NCI-H2196 treated with DMSO at 0.1 percent for 48 hours (cell line): Measurements from ENCODE around the gene LYPD4.

ENCODE experiments used
- DNase-seq: peaks from one replicate; lab custom pipeline; 2025; ENCODE audit not compliant: unreplicated experiment; lab: John Stamatoyannopoulos, UW

LYPD4 gene, protein sequence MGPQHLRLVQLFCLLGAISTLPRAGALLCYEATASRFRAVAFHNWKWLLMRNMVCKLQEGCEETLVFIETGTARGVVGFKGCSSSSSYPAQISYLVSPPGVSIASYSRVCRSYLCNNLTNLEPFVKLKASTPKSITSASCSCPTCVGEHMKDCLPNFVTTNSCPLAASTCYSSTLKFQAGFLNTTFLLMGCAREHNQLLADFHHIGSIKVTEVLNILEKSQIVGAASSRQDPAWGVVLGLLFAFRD

DNA sequence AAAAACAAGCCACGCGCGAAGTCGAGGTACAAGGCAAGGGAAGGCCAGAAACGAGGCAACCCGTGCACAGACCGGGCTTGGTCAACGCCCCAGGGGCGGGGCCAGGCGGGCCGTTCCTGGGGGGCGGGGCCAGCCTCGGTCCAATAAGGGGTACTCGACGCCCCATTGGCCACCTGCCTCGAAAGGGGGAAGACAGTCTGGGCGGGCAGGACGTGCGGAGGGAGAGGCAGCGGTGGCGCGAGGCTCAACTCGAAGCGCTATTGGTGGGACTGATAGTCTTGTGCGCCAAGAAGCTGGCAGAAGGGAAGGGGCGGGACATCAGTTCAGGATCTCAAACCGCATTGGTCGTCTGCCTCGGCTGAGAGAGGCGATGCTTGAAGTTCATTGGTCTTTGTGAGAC, at the start of gene LYPD4:
TSS of gene LYPD4 (minus strand) at position 83 of the 400 bp plus-strand sequence. CDS start 5,398 bp downstream, outside the sequence.
- DNase-seq, result no peak

DNA sequence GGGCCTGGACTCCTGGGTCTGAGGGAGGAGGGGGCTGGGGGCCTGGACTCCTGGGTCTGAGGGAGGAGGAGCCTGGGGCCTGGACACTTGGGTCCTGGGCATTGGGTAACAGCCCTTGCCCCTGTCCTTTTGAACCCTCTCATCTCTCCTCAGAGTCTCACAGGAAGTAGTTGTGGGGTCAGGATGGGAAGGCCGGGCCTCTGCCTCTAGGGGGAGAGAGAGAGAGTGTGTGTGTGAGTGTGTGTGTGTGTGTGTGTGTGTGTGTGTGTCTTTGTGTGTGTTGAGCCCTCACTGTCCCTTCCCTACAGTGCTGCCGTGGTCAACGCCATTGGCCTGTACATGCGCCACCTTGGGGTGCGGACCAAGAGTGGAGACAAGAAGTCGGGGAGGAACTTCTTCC, 49.4 kb upstream of the LYPD4 start:
- DNase-seq, result no peak

DNA sequence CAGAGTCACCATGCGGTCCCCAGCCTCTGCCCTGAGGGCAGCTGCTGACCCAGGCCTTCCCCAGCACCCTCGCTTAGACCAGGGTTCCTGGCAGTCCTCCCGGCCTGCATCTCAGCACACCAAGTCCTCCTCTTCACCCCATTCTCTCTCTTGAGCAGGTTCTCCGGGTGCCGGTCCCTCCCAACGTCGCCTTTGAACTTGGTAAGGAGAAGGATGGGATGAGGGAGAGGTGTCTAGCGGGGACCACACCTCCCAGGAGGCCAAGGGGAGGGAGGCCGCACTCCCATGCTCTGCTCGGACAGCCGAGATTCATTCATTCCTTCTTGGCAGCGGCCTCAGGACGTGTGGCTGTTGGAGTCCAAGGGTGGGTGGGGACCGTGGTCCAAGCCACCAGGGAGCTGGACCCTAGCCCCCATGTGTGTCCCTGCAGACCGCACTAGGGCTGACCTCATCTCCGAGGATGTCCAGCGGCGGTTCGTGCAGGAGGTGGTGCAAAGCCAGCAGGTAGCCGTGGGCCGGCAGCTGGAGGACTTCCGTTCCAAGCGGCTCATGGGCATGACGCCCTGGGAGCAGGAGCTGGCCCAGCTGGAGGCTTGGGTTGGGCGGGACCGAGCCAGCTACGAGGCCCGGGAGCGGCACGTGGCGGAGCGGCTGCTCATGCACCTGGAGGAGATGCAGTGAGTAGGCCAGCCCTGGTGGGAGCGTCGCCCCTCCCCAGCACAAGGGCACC, 47.9 kb upstream of the LYPD4 start:
- DNase-seq, result no peak

DNA sequence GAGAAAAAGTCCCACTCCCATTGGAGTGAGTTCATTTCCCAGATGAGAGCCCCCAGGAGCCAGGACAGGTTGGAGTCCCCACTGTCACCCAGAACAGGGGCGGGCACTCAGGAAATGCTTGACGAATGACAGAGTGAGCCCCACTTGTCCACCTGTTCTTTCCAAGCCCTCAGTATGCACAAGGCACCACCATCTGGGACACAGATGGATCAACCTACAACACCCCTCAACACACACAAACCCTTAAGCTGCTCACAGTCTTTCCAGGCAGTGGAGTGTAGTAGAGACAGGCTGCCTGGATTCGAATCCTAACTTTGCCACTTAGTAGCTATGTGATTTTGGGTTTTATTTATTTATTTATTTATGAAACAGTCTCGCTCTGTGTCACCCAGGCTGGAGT, 46.5 kb upstream of the LYPD4 start:
- no peak for DNase-seq

DNA sequence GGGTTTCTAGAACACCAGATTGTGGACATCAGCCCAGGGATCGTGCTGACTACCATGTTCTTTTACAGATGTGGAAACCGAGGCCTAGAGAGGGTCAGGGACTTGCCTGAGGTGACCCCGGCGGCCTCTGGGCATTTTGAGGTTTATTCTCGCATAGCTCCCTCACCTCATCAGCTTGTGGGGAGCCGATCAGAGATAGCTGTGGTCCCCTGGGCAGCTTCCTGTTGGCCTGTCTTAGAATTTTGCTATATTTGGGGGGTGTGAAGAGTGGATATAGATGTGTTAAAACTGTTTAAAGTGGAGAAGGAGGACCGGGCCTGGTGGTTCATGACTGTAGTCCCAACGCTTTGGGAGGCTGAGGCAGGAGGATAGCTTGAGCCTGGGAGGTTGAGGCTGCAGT, 45.4 kb upstream of the LYPD4 start:
- DNase-seq, result no peak

DNA sequence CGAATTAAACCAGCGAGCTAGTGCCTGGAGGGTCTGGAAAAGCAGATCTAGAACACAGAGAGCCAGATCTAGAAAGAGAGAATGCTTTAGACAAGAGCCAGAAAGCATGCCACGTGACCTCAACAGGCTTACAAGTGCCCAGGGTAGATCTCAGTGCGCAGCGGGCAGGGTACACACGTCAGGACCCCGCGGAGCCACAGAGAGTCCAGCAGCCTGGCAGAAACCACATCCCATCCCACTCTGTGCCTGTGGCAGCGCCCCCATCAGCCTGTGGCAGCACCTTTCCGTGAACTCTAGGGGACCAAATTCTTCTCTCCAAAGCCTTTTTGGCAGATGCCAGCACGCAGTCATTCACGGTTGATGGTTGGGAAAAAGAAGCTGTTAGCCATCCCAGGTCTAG, 44.4 kb upstream of the LYPD4 start:
- no peak for DNase-seq

DNA sequence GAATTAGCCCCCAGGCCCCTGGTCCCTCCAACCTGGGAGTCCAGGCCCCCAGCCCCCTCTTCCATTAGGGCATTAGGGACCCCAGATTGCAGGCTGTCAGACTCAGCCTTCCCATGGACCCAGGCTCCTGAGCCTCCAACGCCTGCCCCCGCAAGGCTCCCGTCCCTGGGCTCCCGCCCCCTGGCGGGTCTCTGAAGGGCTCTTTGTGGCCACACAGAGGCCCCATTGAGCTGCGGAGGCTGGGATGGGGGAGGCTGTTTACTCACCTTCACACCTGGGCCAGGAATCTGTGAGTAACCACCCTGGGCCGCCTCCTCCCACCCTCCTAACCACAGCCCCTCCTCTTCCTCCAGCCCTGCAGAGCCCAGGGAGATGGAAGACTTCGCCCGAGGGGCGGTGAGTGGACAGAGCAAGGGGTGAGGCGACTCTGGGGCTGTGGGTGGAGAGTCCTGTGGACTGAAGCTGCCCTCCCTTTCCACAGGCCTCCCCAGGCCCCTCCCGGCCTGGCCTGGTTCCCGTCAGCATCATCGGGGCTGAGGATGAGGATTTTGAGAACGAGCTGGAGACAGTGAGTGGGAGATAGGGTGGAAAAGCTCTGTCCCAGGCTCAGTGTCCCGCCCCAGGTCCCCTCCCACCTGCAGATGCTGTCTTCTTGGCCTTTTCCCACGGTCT, 43.4 kb upstream of the LYPD4 start:
- DNase-seq, result peak; percentile 74

DNA sequence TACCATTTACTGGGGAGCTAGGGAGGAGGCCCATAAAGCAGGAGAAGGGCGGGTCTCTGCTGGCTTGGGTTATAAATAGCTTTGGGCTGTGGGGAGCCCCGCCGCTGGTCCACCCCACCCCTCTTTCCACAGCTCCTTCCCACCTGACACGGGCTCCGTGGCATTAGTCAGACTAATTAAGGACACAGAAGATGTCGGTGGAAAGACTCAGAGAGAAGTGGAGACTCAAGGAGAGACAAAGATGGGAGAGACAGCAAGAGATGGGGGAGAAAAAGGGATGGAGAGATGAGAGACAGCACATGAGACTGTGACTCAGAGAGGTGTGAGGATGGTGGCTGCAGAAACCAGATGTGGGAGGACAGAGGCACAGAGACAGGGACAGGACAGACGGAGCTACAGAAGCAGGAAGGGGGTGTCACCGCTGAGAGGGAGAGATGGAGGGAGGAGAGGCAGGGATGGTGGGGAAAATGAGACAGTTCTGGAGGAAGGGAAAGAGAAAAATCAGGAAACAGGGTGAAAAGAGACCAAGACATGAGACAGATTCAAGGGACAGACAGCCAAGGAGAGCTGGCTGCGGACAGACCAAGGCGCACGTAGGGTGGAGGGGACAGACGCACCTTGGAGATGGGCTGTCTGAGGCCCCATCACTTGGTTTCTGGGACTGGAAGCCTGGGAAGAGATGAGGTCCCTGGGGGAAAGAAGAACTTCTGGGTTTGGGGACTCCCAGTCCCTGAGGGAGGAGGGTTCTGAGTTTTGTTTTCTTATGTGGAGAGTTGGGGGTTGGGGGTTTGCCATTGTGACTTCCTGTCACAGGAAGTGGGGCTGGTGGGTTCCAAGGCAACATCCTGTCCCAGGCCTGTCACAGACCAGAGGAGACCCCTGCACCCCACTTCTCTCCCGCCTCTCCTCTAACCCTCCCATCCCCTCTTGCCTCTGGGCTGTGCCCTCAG, 42.6 kb upstream of the LYPD4 start:
- DNase-seq, result no peak

DNA sequence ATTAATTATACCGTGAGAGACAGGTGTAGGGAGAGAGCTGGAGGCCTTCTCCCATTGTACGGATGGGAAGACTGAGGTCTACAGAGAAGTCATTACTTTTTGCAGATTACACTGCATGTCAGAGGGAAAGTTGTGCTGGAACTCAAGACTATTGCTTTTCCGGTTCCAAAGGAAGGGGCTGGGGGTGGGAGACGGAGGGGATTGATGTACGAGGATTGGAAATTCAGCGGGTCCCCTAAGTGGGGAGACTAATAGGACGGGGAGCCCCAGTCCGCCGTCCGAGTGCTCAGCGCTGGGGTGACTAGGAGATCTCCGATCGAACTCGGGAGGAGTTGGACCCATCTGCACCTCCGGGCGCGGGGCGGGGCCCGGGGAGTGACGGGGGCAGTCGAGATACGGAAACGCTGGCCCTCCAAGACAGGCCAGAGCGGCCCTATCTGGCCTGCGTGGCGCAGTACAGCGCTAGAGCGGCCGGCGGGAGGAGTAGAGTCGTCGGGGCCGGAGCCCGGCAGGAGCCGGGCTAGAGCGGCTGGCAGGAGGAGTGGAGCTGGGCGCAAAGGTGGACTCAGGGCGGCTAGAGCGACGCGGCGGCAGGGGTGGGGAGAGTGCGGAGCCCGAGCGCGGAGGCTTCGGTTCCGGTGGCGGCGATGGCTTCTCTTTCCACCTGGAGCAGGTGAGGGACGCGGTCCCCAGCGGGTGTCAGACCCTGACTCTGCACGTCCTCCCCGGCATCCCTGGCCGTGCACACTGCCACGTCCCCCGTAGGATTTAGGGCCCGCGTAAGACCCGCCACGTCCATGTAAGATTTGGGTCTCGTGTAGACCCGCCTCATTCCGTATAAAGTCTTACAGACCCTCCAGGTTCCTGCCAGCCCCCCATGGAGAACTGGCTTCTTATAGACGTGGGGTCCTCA, 39.6 kb upstream of the LYPD4 start:
- DNase-seq, result peak; percentile 96

DNA sequence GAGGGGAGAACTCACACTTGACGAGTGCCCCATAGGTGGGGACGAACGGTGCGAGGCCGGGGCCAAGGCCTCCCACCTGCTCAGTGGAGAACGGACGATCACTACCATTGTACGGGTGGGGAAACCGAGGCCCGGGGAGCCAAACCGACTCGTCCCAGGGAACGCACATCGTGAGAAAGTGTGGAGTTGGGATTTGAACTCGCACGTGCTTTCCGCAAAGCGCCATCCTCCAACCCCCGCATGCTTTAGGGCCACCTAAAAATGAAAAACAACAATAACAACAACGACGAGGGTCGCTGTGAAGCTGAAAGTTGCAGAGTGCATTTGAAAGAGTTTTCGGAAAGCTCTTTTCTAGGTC, 39.0 kb upstream of the LYPD4 start:
- no peak for DNase-seq

DNA sequence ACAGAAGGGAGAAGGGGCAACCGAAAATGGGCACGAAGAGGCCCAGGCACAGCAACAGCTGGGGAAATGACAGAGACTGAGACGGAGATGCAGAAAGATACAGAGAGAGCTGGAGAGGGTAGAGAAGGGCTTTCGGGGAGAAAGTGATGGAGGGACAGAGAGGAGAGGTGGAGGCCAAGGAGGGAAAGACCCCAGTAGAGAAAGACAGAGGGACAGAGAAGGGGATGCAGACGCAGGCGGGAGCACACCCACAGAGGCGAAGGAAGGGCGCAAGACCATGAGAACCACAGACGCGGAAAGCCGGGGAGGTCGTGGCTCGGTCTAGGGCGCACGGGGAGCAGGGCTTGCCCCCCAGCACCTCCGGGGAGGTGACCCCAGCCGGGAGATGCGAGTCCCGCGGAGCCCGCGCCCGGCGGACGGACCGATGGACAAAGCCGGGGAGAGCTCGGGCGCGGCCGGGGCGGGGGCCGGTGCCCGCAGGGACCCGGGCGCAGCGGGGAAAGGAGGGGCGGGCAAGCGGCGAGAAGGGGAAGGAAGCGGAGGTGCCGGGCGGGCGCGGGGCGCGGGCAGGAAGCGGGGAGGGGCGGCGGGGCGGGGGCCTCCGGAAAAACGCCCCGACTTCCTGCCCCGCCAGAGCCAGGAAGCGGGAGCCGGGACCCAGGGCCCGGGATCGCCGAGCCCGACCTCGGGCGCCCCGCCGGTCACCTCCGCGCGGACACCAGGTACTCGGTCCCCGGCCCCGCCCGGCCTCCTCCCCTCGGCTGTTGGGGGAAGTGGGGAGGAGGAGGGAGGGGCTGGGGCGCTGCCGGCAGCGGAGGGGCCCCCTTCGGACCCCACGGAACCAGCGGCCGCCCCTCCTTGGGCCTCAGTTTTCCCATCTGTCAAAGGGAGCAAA, 38.3 kb upstream of the LYPD4 start, which contains the start of gene ARHGEF1:
TSS of gene ARHGEF1 (plus strand) at position 617 of the 895 bp plus-strand sequence. CDS start 4,899 bp downstream, outside the sequence.
- DNase-seq, result no peak

DNA sequence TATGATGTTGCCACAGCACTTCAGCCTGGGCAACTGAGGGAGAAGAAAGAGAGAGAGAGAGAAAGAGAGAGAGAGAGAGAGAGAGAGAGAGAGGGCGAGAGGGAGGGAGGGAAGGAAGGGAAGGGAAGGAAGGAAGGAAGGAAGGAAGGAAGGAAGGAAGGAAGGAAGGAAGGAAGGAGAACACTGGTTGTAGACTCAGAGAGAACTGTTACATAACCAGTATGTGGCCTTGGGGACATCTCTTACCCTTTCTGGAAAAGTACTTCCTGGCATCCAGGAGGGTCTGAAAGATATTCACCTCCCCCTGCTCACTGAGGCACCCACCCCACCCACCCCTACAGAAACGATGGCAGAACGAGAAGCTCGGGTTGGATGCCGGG, 35.8 kb upstream of the LYPD4 start:
- no peak for DNase-seq

DNA sequence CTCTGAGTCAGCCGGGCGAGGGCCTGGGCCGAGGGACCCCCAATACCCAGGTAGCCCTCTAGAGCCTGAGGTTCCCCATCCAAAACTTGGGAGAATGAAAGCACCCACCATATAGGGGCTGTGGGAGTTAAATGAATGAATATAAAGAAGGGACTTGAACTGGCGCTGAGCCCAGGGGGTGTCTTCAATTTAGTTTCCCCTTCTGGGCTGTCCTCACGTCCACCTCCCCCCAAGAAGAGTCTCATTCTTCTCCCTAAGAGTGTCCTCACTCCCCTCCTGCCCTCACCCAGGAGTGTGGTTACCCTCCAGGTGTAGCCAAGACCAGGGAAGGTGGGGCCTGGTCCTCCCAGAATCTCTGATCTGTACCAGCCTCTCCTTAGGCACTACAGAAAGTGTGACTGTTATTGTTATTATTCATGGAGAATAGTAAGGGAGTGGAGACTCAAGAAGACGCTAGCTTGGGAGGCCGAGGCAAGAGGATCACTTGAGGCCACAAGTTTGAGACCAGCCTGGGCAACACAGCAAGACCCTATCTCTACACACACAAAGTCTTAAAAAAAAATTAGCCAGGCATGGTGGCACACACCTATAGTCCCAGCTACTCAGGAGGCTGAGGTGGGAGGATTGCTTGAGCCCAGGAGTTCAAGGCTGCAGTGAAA, 35.3 kb upstream of the LYPD4 start:
- DNase-seq, result no peak

DNA sequence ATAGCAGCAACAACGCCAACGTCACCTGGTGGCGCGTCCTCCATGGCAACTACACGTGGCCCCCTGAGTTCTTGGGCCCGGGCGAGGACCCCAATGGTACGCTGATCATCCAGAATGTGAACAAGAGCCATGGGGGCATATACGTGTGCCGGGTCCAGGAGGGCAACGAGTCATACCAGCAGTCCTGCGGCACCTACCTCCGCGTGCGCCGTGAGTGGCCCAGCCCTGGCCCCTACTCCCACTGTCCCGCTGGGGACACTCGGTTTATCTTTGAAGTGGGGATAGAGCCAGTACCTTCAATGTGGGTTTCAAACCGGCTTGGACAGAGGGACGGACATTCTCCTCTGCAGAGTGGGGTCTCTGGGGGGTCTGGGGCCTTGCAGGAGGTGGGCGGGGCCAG, 34.6 kb upstream of the LYPD4 start:
- no peak for DNase-seq

DNA sequence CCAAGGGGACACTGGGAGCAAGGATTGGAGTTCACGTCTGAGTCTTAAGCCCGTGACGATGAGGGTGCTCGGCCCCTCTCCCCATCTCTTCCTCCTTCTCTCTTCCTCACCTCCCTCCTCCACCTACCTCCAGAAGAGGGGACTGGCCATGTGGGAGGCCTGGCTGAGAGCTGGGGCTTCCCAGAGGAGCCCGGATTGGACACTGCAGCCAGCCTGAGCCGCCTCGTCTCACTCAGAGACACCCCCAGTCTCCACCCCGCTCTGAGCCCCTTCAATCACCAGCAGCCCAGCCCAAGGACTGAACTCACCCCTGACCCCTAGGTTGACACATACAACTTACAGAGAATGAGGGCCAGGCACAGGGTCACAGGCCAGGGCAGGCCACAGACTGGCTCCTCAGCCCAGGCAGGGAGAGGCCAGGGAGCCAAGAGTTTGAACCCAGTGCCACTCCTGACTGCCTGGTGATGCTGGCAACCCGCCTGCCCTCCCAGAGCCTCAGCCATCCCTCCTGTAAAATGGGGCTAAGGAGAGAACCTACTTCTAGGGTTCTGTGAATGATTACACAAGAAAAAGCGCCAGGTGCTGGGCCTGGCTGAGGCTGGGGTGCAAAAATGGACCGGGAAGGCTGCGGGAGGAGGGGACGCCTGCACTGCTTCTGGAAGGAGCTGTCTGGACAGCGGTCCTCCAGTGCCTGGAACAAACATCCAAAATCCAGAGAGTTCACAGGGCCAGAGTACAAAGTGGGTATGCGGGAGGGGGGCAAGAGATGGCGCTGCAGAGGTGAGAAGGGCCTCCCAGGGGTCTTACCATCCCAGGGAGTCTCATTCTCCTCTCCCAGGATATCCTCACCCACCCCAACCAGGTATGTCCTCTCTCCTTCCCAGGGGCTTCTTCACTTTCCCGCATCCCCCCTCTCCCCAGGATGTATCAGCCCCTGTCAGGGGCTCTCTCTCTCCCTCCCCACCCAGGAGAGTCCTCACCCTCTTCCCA, 33.7 kb upstream of the LYPD4 start:
- no peak for DNase-seq

DNA sequence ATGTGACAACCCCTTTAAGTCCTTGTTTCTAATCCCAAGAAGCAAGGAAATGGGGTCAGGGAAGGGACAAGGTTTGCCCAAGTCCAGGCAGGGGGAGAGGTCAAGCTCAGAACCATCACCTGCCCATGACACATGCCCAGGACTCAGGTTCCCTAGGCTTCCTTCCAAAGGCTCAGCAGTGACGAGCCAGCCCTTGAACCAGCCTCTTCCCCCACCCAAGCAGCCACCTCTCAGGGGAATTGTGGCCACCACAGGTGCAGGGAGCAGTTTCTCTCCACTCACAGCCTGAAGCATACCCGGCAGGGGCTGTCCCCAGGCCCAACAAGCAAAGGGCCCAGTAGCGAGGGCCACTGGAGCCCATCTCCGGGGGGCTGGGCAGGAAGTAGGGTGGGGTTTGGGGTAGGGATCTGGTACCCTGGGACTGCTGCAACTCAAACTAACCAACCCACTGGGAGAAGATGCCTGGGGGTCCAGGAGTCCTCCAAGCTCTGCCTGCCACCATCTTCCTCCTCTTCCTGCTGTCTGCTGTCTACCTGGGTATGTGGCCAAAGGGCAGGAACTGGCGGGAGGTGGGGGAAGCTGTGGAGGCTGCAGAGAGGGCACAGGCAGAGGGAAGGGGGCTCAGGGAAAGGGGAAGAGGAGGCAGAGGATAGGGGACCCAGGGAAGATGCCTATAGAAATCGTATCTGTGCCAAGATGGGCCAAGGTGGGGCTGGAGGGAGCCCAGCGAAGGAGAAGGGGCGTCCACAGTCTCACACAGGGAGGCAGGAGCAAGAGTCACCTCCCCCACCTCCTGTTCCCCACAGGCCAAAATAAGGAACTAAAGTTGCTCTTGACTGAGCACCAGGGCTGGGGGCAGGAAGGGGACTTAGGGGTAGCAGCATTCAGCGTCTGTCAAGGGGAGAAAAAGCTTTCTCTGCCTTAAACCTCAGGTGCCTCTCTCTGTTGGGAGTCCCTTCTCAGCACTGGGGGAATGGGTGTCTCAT, 32.7 kb upstream of the LYPD4 start, which contains the start of gene CD79A:
TSS of gene CD79A (plus strand) at position 433 of the 986 bp plus-strand sequence. CDS start at position 459, 26 bp downstream.
- DNase-seq, result no peak
